HepG2 (cell line): ENCODE results near the gene LOC128125822.

Experiments
- RBAK ChIP-seq: sonication (generic); formaldehyde crosslinking; IDR thresholded peaks from 2 replicates; pipeline ENCODE4 v1.5.1; 2020; ENCODE audit warnings: mild to moderate bottlenecking, missing genetic modification reagents
- ZBTB40 ChIP-seq, 2 experiments: fragments of 450-650 bp in 1 of 2; sonication (generic) in 1 of 2; formaldehyde crosslinking in 1 of 2; IDR thresholded peaks; 2 replicates each; pipeline versions ENCODE4 v1.6.1 to v1.8.0; 2016 to 2022; ENCODE audit warnings: antibody characterized with exemption in 1 of 2, mild to moderate bottlenecking in 1 of 2, missing genetic modification reagents in 1 of 2

DNA sequence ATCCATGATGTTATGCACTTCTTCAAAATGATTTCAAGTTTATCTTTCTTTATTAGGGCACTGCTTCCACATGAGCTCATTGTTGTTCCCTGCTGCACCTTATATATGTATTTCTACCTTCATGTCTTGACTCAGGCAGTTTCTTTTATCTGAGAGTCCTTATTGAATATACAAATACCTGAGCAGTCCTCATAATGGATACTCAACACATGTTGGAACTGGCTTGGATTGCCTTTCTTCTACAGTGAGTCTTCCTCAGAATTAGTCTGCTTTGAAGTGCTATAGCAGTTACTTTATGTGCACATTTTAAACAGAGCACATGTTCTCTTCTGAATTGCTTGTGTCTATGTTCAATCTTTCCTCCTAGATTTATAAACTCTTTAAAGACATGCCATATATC lies 45.3 kb upstream of the LOC128125822 start:
- TF ChIP-seq ZBTB40 (IDR thresholded peaks at IDR 0.05) (no peak), ZBTB40 (CRISPR knock-in tag; IDR thresholded peaks at IDR 0.05) (no peak), RBAK (CRISPR knock-in tag) (no peak)
